ENCODE data around the gene CAPZB.

Gene CAPZB

GRCh38 chr1:19424651-19425570 is 60.4 kb downstream of the CAPZB start:
- no peak for DNase-seq (ENCODE audit: low read depth)
- no peak overlapping the region for H3K4me3 ChIP-seq (ENCODE audit: low read depth, low read length)
- no peak for TF ChIP-seq CTCF (IDR thresholded peaks at IDR 0.05; ENCODE audit: low read depth, low read length, missing control alignments)

- DNase-seq (ENCODE audit: low read depth) = no peak
- no peak for TF ChIP-seq CTCF (IDR thresholded peaks at IDR 0.05; ENCODE audit: low read depth, low read length, missing control alignments)
- H3K4me3 ChIP-seq (ENCODE audit: low read depth, low read length) = no peak overlapping the region
These were observed 62.2 kb downstream of the CAPZB start for GRCh38 chr1:19423130-19423529.

GRCh38 chr1:19421365-19421764 is 64.0 kb downstream of the CAPZB start:
- no peak for TF ChIP-seq CTCF (IDR thresholded peaks at IDR 0.05; ENCODE audit: low read depth, low read length, missing control alignments)
- no peak for DNase-seq (ENCODE audit: low read depth)
- no peak overlapping the region for H3K4me3 ChIP-seq (ENCODE audit: low read depth, low read length)

GRCh38 chr1:19420606-19421005 is 64.7 kb downstream of the CAPZB start:
- no peak overlapping the region for H3K4me3 ChIP-seq (ENCODE audit: low read depth, low read length)
- no peak for TF ChIP-seq CTCF (IDR thresholded peaks at IDR 0.05; ENCODE audit: low read depth, low read length, missing control alignments)
- DNase-seq (ENCODE audit: low read depth) = no peak

- no peak overlapping the region for H3K4me3 ChIP-seq (ENCODE audit: low read depth, low read length)
- no peak for DNase-seq (ENCODE audit: low read depth)
- no peak for TF ChIP-seq CTCF (IDR thresholded peaks at IDR 0.05; ENCODE audit: low read depth, low read length, missing control alignments)
These were observed 65.6 kb downstream of the CAPZB start for GRCh38 chr1:19419691-19420090.

- H3K4me3 ChIP-seq (ENCODE audit: low read depth, low read length) = no peak overlapping the region
- no peak for TF ChIP-seq CTCF (IDR thresholded peaks at IDR 0.05; ENCODE audit: low read depth, low read length, missing control alignments)
- no peak for DNase-seq (ENCODE audit: low read depth)
These were observed 66.8 kb downstream of the CAPZB start for GRCh38 chr1:19418503-19418971.
